HepG2 (cell line): ENCODE data around the gene ZNF343. TPM values are rescaled to one million over a fixed set of nuclear protein-coding genes. Genes with fewer than 3 reads are reported as not detected.

Source experiments
- ATF7 ChIP-seq, 2 experiments: fragments of 450-650 bp in 1 of 2; sonication (generic) in 1 of 2; formaldehyde crosslinking in 1 of 2; IDR thresholded peaks; 2 replicates each; pipeline versions ENCODE4 v1.4.0 to v1.6.1; 2016 to 2020; ENCODE audit warnings: antibody characterized with exemption in 1 of 2, mild to moderate bottlenecking in 1 of 2, missing genetic modification reagents in 1 of 2
- EED ChIP-seq: sonication (generic); formaldehyde crosslinking; IDR thresholded peaks from 2 replicates; pipeline ENCODE4 v1.5.0; 2020; ENCODE audit warnings: mild to moderate bottlenecking, missing genetic modification reagents
- JUN ChIP-seq: sonication (generic); formaldehyde crosslinking; IDR thresholded peaks from 2 replicates; pipeline ENCODE4 v1.4.0; 2020; ENCODE audit warnings: mild to moderate bottlenecking, missing genetic modification reagents
- JUNB ChIP-seq: sonication (generic); formaldehyde crosslinking; IDR thresholded peaks from 2 replicates; pipeline ENCODE4 v1.8.0; 2022; ENCODE audit warnings: missing genetic modification reagents, mild to moderate bottlenecking, borderline replicate concordance
- NFKBIZ ChIP-seq: IDR thresholded peaks from 2 replicates; pipeline ENCODE4 v1.6.1; 2018; ENCODE audit warnings: missing genetic modification reagents, missing compliant biosample characterization
- NRL ChIP-seq: sonication (generic); formaldehyde crosslinking; IDR thresholded peaks from 2 replicates; pipeline ENCODE4 v1.5.0; 2020; ENCODE audit warnings: missing genetic modification reagents, mild to moderate bottlenecking, moderate library complexity, borderline replicate concordance
- SKI ChIP-seq: fragments of 450-650 bp; IDR thresholded peaks from one replicate; pipeline ENCODE4 v1.6.1; 2018; ENCODE audit warnings: mild to moderate bottlenecking; ENCODE audit not compliant: partially characterized antibody
- SYNCRIP ChIP-seq: fragments of 200-400 bp; formaldehyde crosslinking; IDR thresholded peaks from 2 replicates; pipeline ENCODE4 v1.6.1; 2018; ENCODE audit warnings: mild to moderate bottlenecking, low read depth, low read length; ENCODE audit not compliant: insufficient read depth
- ZBTB1 ChIP-seq: sonication (generic); formaldehyde crosslinking; IDR thresholded peaks from 2 replicates; pipeline ENCODE4 v1.4.0; 2020; ENCODE audit warnings: missing genetic modification reagents, borderline replicate concordance
- ZBTB2 ChIP-seq: sonication (generic); formaldehyde crosslinking; IDR thresholded peaks from 2 replicates; pipeline ENCODE4 v1.8.0; 2022; ENCODE audit warnings: low read depth, missing genetic modification reagents
- ZFP37 ChIP-seq: sonication (generic); formaldehyde crosslinking; IDR thresholded peaks from 2 replicates; pipeline ENCODE4 v1.4.0; 2020; ENCODE audit warnings: missing genetic modification reagents, borderline replicate concordance
- ZNF317 ChIP-seq: sonication (generic); formaldehyde crosslinking; IDR thresholded peaks from 2 replicates; pipeline ENCODE4 v1.5.0; 2020; ENCODE audit warnings: mild to moderate bottlenecking, missing genetic modification reagents
- ZNF441 ChIP-seq: sonication (generic); formaldehyde crosslinking; IDR thresholded peaks from 2 replicates; pipeline ENCODE4 v1.7.0; 2021; ENCODE audit warnings: missing genetic modification reagents, borderline replicate concordance
- ZNF552 ChIP-seq: sonication (generic); formaldehyde crosslinking; IDR thresholded peaks from 2 replicates; pipeline ENCODE4 v1.9.0; 2022; ENCODE audit warnings: missing genetic modification reagents, mild to moderate bottlenecking, borderline replicate concordance
- ZNF747 ChIP-seq: sonication (generic); formaldehyde crosslinking; IDR thresholded peaks from 2 replicates; pipeline ENCODE4 v1.8.1; 2023; ENCODE audit warnings: missing genetic modification reagents, mild to moderate bottlenecking, borderline replicate concordance
- ZNF777 ChIP-seq: sonication (generic); formaldehyde crosslinking; IDR thresholded peaks from 2 replicates; pipeline ENCODE4 v1.4.0; 2020; ENCODE audit warnings: missing genetic modification reagents
- polyA plus RNA-seq, 8 experiments: library from polyadenylated mRNA; depleted of rRNA in 3 of 8; stranded (reverse) in 7 of 8; unstranded in 1 of 8; fragments of >200 nt; fragmentation: Illumina TruSeq in 4 of 8; extraction: Trizol in 4 of 8; gene quantifications; 2 replicates each; pipeline versions ENCODE4 v1.2.1 to v1.2.3, GENCODE V29; 2011 to 2016; ENCODE audit warnings: low read depth in 4 of 8, missing spikeins in 1 of 8, mixed read lengths in 1 of 8; ENCODE audit not compliant: insufficient read depth in 1 of 8
- total RNA-seq, 5 experiments: library from RNA; depleted of rRNA; stranded (reverse); fragments of >200 nt; fragmentation: Illumina TruSeq; extraction: Trizol; gene quantifications; 2 replicates each; pipeline ENCODE4 v1.2.3, GENCODE V29; 2016; ENCODE audit warnings: low read depth in 1 of 5
- TF ChIP-seq, protein P1 (sequence below): IDR thresholded peaks from 2 replicates; pipeline ENCODE4 v1.6.1; 2016; ENCODE audit warnings: low read depth, missing genetic modification reagents, missing compliant biosample characterization
- TF ChIP-seq, protein P2 (sequence below): sonication (generic); formaldehyde crosslinking; IDR thresholded peaks from 2 replicates; pipeline ENCODE4 v1.5.1; 2020; ENCODE audit warnings: mild to moderate bottlenecking, moderate library complexity, missing genetic modification reagents
- TF ChIP-seq, protein P3 (sequence below): sonication (generic); formaldehyde crosslinking; conservative IDR thresholded peaks from 2 replicates; pipeline ENCODE4 v1.4.0; 2020; ENCODE audit warnings: missing genetic modification reagents

The ZNF343 gene
- total and polyA plus RNA-seq, 2 of the 13 experiments (the other 11 are each of a cell fraction or from before 2014, with no cell fraction given), result 16.4 to 22.1 TPM

GRCh38 chr20:2470423-2471193 is 38.1 kb downstream of the ZNF343 start, which contains the start of gene SNRPB (continued):
- TF ChIP-seq, protein P1, sequence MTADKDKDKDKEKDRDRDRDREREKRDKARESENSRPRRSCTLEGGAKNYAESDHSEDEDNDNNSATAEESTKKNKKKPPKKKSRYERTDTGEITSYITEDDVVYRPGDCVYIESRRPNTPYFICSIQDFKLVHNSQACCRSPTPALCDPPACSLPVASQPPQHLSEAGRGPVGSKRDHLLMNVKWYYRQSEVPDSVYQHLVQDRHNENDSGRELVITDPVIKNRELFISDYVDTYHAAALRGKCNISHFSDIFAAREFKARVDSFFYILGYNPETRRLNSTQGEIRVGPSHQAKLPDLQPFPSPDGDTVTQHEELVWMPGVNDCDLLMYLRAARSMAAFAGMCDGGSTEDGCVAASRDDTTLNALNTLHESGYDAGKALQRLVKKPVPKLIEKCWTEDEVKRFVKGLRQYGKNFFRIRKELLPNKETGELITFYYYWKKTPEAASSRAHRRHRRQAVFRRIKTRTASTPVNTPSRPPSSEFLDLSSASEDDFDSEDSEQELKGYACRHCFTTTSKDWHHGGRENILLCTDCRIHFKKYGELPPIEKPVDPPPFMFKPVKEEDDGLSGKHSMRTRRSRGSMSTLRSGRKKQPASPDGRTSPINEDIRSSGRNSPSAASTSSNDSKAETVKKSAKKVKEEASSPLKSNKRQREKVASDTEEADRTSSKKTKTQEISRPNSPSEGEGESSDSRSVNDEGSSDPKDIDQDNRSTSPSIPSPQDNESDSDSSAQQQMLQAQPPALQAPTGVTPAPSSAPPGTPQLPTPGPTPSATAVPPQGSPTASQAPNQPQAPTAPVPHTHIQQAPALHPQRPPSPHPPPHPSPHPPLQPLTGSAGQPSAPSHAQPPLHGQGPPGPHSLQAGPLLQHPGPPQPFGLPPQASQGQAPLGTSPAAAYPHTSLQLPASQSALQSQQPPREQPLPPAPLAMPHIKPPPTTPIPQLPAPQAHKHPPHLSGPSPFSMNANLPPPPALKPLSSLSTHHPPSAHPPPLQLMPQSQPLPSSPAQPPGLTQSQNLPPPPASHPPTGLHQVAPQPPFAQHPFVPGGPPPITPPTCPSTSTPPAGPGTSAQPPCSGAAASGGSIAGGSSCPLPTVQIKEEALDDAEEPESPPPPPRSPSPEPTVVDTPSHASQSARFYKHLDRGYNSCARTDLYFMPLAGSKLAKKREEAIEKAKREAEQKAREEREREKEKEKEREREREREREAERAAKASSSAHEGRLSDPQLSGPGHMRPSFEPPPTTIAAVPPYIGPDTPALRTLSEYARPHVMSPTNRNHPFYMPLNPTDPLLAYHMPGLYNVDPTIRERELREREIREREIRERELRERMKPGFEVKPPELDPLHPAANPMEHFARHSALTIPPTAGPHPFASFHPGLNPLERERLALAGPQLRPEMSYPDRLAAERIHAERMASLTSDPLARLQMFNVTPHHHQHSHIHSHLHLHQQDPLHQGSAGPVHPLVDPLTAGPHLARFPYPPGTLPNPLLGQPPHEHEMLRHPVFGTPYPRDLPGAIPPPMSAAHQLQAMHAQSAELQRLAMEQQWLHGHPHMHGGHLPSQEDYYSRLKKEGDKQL (CRISPR knock-in tag), result peak; percentile 81; the same call in 1 of the 2 replicates
- TF ChIP-seq JUN (CRISPR knock-in tag), result peak; percentile 84
- TF ChIP-seq ZNF552 (CRISPR knock-in tag), result peak; percentile 98
- TF ChIP-seq ATF7 (IDR thresholded peaks at IDR 0.05), result no peak; the same call in 1 of the 2 replicates
- TF ChIP-seq ATF7 (CRISPR knock-in tag; IDR thresholded peaks at IDR 0.05), result peak; percentile 89
- TF ChIP-seq ZBTB2 (CRISPR knock-in tag), result peak; percentile 95
- TF ChIP-seq NFKBIZ (CRISPR knock-in tag), result peak; percentile 87
- peak; percentile 99 for TF ChIP-seq NRL (CRISPR knock-in tag)
- peak; percentile 73 for TF ChIP-seq SKI
- TF ChIP-seq, protein P2, sequence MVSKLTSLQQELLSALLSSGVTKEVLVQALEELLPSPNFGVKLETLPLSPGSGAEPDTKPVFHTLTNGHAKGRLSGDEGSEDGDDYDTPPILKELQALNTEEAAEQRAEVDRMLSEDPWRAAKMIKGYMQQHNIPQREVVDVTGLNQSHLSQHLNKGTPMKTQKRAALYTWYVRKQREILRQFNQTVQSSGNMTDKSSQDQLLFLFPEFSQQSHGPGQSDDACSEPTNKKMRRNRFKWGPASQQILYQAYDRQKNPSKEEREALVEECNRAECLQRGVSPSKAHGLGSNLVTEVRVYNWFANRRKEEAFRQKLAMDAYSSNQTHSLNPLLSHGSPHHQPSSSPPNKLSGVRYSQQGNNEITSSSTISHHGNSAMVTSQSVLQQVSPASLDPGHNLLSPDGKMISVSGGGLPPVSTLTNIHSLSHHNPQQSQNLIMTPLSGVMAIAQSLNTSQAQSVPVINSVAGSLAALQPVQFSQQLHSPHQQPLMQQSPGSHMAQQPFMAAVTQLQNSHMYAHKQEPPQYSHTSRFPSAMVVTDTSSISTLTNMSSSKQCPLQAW (CRISPR knock-in tag), result peak; percentile 97
- TF ChIP-seq SYNCRIP, result no peak
- TF ChIP-seq ZFP37, result peak; percentile 98
- peak; percentile 89; the same call in 1 of the 2 replicates for TF ChIP-seq JUNB (CRISPR knock-in tag)
- TF ChIP-seq ZNF317 (CRISPR knock-in tag), result peak; percentile 96
- TF ChIP-seq ZNF747, result peak; percentile 99
- TF ChIP-seq, protein P3, sequence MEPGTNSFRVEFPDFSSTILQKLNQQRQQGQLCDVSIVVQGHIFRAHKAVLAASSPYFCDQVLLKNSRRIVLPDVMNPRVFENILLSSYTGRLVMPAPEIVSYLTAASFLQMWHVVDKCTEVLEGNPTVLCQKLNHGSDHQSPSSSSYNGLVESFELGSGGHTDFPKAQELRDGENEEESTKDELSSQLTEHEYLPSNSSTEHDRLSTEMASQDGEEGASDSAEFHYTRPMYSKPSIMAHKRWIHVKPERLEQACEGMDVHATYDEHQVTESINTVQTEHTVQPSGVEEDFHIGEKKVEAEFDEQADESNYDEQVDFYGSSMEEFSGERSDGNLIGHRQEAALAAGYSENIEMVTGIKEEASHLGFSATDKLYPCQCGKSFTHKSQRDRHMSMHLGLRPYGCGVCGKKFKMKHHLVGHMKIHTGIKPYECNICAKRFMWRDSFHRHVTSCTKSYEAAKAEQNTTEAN (CRISPR knock-in tag), result peak; percentile 92
- peak; percentile 96 for TF ChIP-seq ZNF441 (CRISPR knock-in tag)
- TF ChIP-seq EED (CRISPR knock-in tag), result peak; percentile 100
- no peak for TF ChIP-seq ZBTB1
- TF ChIP-seq ZNF777, result peak; percentile 82
